ENCODE data around the gene ANAPC4. TPM values are rescaled to one million over a fixed set of nuclear protein-coding genes. Genes with fewer than 3 reads are reported as not detected.
A peak's percentile ranks its signal among the peaks of the same experiment; 100 is the strongest.

Gene ANAPC4
- total RNA-seq, 1 donor from 2014 or later: 34.2 TPM

DNA sequence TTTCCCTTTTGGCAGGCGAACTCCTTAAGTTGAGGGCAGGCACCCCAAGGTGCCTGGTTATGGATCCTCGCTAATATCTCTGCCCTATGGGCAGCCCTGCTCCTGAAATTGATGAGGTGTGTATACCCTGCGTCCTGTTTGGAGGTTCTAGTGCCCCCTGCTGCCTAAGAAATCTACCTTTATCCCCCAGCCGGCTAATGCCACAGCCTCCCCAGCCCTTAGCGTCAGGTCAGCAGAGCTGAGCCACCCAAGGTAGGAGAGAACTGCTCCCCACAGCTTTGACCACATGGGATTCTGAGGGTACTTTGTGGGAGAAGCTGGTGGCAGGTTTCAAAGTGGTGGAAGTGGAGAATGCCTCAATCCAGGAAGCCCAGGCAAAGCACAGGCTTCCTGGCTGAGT lies 50.8 kb downstream of the ANAPC4 start:
- FAIRE-seq (no peak), DNase-seq (ENCODE audit: low spot score in 2 of 2) (no peak)

DNA sequence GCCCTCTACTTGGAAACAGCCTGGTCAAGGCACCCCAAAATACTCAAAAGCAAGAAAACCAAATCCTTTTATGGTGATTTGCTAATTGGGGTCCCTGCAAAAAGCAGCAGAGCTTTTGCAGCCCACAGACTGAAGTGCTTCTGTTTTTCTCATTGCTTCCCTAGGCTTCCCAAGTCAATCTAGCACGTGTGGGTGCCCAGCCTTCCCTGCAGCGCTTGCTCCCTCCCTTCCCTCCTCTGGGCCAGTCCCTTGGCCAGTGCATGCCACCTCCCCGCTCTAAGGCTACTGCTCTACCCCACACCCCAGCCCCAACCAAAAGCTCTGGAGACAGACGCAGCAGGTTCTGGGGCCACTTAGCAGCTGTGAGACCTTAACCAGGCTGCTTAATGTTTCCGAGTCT lies 53.6 kb downstream of the ANAPC4 start:
- FAIRE-seq (no peak), DNase-seq (ENCODE audit: low spot score in 2 of 2) (no peak)

DNA sequence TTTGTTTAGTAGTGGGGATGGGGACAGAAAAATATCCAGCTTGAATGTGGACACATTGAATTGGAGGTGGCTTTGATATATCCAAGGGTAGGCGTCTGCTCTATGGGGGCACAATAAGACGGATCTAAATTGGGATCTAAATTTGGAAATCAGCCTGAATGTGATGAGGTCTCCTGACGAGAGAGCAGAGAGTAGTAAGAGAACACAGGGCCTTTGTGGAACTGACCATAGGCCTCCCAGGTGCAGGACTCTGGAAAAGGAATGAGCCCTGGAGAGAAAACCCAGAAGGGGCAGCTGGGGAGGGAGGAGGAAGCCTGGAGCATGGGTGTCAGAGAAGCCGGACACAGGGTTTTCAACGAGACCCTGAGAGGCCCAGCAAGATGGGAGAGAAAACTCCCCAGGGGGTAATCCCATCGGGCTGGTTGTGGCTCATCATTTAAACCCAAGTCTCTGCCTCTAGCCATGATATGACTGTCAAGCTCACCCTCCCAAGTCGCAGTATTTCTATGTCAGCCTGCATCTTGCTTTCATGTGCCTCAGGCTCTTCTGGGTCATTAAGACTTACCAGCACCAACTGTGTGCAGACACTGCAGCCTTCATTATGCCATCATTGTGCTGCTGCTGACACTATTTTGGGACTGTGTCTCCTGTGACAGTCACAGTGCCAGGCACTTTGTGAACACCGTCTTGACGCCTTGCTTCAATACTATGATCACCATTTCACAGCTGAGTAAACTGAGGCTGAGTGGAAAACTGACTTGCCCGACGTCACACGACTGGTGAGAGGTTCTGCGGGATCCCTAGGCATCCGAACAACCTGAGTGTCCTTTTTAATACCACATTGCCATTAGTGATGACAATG lies 57.1 kb downstream of the ANAPC4 start:
- DNase-seq (ENCODE audit: low spot score in 2 of 2): no peak
- no peak for FAIRE-seq

DNA sequence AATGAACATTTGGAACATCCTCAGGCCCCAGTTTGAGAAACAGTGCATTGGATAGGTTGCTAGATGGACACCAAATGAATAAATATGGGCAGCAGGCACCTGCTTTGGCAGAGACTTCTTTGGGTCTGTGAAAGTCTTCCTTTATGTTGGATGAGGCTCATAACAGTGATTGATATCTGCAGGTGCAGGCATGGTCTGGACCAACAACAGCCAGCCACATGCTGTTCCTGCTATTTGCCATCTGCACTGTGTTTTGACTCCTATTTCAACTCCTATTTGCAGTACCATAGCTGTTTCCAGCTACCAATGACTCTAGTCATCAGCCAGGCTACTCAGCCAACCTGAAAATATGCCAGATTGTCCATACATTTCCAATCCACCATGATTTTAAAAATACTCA lies 60.9 kb downstream of the ANAPC4 start:
- FAIRE-seq (no peak), DNase-seq (ENCODE audit: low spot score in 2 of 2) (no peak)

DNA sequence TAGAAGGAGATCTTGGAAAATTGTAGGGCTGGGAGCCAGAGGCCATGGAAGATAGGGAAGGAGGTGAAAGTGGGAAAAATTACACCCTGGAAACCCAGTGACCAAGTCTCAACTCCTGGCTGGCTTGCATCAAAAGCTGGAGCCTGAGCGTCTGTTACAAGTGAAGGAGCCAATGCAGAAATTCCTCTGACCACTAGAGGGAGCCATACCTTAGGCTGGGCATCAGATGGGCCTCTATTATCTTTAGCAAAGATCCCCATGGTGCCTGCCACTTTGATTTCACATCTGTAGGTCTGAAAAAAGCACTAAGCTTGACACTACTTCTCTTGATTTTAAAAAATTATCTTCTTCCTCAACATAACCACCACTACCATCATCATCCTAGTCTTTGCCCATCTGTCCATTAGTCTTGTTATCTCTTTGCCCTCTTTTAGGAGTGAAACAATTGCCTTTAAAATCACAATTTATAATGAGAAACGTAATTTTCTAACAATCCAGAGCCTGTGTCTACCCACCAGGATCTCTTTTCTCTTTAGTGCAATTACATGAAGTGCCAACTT lies 62.9 kb downstream of the ANAPC4 start:
- DNase-seq (ENCODE audit: low spot score in 2 of 2) (peak; percentile 29 to 65), FAIRE-seq (no peak)

DNA sequence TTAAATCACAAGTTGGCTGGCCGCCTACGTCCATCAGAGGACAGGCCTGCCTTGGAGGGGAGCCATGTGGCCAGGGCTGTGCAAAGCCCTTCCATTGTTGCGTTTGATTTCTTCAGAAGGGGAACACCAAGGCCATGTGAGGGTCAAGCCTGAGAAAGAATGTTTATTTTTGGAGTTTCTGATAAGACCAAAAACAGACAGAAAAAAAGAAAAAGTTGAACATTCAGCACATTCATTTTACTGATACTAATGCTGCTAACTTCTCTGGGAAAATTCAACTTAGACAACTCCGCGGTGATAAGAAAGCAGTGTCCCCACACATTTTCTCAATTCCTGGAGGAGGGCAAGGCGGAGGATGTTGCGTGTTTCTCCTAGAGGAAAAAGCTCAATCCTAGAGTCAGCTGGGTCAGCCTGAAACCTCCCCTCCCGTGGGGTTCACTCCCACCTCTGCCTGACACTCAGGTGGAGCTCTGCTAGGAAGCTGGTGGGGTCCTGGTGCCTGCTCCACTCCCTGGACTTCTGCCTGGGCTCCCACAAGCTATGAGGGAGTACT lies 63.5 kb downstream of the ANAPC4 start:
- DNase-seq (ENCODE audit: low spot score in 2 of 2): peak in 1 of 2 donors; percentile 29
- no peak for FAIRE-seq

DNA sequence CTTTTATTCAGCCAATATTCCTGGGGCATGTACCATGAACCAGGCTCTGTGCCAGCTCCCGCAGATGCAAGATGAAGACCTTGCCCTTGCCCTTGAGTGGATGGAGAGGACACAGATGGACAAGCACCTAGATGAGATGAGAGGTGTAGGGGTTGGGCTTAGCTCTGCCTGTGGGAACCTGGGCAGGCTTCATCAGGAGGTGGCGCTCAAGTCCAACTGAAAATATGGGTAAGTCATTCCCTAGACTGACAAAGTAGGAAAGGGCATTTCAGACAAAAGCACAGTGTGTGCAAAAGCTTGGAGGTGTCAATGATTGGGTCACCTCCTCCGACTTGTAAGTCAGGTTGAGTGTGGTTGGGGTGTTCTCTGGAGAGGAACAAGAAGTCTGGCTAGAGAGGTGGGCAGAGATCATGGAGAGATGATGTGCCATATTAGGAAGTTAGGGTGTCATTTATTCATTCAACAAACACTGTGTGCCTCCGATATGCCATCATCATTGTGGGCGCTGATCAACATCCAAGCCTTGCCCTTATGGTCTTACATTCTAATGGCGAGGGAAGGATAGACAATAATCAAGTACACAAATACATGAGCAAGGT lies 64.6 kb downstream of the ANAPC4 start:
- FAIRE-seq (no peak), DNase-seq (ENCODE audit: low spot score in 2 of 2) (peak in 1 of 2 donors; percentile 39)

DNA sequence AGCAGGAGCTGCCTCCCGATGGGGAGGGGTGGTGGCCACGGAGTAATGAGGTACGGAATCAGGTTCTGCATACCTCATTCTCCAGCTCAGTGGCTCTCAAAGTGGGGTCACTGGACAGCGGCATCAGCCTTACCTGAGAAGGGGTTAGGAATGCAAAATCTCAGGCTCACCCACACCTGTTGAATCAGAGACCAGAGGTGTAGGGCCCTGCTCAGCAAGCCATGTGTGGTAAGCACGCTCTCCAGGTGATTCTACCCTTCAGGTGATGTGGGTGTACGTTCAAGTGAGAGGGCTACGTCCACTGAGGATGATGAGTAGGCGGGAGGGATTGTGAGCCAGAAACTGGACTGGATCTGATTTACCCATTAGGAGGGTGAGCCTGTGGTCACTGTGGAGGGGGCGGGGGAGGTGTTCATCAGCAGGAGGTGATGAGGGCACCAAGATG lies 65.8 kb downstream of the ANAPC4 start:
- no peak for DNase-seq (ENCODE audit: low spot score in 2 of 2)
- FAIRE-seq: no peak

DNA sequence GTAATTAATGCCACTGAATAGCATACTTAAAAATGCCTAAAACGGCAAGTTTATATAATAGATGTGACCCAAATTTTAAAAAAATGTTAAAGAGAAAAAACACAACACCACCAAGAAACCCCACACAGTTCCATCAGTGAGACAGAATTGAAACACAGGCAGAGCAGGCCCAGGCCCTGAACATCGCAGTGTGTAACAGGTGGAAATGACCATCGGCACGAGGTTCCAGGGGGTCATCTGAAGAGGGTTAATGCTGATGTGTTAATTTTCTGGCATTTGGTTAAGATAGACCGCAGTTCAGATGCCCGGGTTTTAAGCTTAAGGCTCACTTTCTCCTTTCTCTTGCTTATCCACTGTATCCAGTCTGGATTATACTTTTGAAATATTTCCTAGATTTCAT lies 66.8 kb downstream of the ANAPC4 start:
- no peak for FAIRE-seq
- no peak for DNase-seq (ENCODE audit: low spot score in 2 of 2)

DNA sequence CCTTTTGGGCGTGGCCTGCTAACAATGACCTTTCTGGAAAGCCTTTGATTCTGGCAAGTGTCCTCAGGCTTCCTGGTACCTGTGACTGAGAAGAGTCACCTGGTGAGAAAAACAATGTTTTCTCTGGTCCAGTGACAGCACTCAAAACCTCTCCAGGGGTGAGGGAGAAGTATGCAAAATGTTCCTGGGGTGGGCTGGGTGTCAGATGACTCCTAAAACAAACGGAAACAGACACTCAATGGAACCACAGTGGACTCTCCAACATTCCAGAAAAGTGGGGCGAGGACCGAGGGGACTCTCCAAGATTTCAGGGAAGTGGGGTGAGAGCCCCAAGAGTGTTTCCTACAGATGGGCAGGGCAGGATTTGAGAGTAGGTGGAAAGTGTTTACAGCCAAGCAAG lies 69.5 kb downstream of the ANAPC4 start:
- DNase-seq (ENCODE audit: low spot score in 2 of 2) (no peak), FAIRE-seq (no peak)

DNA sequence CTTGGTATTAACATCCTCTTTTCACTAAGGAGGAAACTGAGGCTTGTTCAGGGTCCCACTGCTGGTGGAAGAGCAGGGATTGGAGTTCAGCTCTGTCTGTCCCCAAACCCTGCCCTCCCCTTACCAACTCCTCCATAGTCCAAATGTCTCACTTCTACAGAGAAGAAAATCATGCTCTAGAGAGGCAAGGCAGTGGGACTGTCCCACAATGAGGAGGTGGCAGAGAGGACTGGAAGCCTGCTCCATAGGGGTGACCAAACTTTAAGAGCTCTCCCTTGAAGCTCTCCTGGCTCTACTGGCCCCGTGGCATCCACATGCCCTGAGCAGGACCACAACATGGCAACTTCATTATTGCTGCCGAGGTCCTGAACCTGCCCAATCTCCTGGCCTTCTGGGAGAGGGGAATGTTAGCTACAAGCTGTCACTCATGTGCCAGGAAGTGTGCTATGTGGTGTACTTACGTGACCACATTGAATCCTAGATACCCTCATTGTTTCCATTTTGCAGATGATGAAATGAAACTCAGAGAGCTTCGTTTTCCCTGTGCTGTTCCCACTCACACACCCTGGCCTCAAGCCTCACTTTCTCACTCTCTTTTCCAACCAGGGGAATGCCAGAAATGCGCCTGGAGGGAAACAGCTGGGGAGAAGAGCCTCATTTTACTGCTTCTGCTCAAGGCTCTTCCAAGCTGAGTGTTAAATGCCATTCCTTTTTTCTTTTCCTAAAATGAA lies 71.5 kb downstream of the ANAPC4 start:
- FAIRE-seq (no peak), DNase-seq (ENCODE audit: low spot score in 2 of 2) (no peak)

DNA sequence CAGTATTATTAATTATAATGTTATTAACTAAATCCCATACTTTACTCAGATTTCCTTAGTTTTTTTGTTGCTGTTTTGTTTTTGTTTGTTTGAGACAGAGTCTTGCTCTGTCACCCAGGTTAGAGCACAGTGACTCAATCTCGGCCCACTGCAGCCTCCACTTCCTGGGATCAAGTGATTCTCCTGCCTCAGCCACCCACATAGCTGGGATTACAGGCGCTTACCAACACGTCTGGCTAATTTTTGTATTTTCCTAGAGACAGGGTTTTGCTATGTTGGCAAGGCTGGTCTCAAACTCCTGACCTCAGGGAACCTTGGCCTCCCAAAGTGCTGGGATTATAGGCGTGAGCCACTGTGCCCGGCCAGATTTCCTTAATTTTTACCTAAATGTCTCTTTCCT lies 72.2 kb downstream of the ANAPC4 start:
- no peak for DNase-seq (ENCODE audit: low spot score in 2 of 2)

DNA sequence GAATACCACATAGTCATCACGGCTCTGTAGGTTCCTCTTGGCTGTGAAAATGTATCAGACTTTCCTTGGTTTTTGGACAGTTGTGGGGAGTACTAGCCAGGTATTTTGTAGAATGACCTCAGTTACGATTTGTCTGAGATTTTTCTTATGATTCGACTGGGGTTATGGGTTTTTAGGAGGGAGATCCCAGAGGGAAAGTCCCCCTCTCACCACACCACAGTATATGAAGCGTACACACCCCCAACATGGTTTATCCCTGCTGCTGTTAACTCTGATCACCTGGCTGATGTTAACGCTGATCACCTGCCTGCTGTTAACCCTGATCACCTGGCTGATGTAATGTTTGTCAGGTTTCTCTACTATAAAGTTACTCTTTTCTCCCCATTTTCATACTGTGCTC lies 72.6 kb downstream of the ANAPC4 start:
- DNase-seq (ENCODE audit: low spot score in 2 of 2) (no peak), FAIRE-seq (no peak)

More for the DNA sequence above, 72.2 kb downstream of the ANAPC4 start:
- FAIRE-seq: no peak

DNA sequence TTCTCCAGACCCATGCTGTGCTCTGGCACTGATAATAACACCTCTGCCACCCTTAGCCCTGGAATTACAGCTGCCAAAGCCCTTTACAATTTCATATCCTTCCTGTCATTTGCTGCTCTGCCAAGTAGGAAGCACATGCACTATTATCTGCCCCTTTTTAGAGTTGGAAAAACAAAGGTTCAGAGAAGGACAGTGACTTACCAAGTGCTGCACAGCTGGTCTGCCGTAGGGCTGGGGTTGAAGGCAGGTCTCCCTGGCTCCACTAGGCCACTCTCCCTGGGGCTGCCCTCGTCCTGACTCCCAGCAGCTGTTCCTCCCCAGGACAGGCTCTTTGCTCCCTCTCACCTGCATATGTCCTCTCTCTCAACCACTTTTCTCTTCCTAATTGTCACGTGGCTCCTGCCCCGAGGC lies 73.4 kb downstream of the ANAPC4 start:
- no peak for FAIRE-seq
- DNase-seq (ENCODE audit: low spot score in 2 of 2): no peak

DNA sequence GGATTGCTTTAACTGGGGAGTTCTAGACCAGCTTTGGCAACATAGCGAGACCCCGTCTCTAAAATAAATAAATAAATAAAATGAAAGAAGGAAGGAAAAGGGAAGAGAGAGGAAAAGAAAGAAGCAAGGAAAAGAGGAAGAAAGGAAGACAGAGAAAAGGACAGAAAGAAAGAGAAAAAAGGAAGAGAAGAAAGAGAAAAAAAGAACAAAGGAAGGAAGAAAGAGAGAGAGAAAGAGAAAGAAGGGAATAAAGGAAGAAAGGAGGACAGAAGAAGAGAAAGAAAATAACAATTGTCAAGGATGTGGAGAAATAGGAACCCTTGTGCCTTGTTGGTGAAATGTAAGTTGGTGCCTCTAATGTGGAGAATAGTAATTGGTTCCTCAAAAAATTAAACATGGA lies 74.6 kb downstream of the ANAPC4 start:
- no peak for DNase-seq (ENCODE audit: low spot score in 2 of 2)
- FAIRE-seq: no peak

DNA sequence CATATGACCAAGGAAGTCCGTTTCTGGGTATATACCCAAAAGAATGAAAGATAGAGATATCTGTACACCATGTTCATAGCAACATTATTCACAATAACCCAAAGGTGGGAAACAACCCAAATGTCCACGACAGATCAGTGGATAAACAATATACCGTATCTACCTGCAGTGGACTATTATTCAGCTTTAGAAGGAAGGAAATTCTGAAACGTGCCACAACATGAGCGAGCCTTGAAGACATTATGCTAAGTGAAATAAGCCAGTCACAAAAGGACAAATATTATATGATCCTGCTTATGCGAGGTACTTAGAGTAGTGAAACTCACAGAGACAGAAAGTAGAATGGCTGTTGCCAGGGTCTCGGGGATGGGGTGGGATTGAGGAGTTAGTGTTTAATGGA lies 75.0 kb downstream of the ANAPC4 start:
- no peak for FAIRE-seq
- DNase-seq (ENCODE audit: low spot score in 2 of 2): no peak

DNA sequence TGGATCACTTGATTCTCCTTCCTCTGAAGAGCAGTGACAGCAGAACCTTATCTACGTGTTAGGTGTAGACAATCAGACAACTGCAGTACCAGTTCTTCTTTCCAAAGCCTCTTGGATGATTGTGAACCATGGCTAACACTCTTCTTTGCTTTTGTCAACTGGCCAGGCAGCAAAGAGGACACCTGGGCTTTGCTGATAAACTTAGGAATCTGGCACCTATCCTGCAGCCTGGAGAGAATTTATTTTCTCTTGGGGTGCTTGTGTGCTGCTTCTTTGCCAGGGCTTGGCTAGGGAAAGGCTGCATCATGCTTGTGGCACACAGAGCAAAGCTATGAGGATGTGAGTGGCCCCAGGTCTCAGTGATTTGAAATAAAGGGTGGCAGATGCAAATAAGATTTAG lies 77.4 kb downstream of the ANAPC4 start:
- FAIRE-seq (no peak), DNase-seq (ENCODE audit: low spot score in 2 of 2) (no peak)

DNA sequence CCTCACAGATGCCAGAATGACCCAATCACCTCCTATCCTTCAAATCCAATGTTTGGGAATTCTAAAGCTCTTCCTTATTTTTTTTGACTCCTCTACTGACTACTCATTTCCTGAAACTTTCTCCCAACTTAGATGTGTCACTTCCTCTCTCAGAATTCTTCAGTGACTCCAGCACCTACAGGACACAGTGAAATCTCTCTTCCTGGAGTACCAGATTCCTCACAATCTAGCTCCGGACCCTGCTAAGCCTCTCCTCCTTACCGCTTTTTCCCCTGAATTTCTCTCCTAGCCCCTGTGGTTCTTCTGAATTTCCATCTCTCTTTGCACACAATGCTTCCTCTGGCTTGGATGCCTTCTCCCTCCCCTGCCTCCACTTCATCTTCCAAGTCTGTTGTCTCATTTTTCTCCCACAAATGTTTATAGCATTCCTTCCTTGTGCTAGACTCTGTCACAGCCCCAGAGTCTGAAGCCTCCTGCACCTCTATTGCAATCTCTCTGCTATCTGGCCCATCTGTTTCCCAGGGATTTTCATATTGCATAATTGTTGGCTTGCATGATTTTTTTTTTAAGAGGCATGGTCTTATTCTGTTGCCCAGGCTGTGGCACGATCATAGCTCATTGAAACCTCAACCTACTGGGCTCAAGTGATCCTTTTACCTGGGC lies 80.1 kb downstream of the ANAPC4 start:
- no peak for DNase-seq (ENCODE audit: low spot score in 2 of 2)
- no peak for FAIRE-seq

DNA sequence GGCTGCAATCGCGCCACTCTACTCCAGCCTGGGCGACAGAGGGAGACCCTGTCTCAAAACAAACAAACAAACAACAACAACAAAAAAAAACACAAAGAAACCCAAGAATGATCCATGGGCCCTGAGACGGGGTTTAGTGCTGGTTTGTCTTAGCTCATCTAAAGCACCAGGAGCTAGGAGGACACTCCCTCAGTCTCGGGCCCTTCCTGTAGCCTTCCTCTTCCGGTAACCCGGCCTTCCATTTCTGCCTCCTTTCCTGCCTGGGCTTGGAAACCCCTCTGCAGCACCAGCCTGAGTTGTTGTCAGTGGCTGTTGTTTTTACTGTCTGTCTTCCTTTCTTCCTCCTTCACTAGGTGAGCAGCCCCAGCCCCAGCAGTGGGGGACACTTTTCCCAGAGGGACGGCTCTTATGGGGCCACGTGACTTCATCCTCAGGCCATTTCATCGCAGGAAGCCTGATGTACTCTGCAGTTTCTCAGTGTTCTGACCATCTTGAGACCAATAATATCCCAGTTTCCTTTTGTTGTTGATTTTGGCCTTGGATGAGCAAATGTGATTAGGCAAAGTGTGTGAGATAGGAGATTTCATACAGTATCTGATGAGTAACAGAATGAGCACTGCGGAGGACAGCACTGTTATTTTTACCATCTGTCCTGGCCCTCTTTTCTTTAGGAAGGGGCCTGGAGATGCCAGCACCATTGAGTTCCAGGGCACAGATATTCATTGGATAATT lies 90.1 kb downstream of the ANAPC4 start:
- DNase-seq (ENCODE audit: low spot score in 2 of 2) (no peak), FAIRE-seq (no peak)

DNA sequence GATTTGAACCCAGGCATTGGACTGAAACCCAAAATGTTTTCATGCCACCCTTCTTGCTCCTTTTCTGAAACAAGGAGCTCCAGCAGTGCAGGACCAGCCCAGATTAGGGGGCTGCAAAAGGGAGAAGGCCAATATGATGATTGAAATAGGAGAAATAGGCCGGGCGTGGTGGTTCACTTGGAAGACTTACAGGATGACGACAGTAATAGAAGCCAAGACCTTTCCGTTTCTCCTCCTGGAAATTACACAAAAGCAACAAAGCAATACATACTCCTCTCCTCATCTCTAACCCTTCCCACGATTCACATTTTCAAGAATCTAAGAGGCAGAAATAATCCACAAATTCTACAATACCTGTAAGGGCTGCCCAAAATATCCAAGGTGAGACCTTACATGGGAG lies 90.8 kb downstream of the ANAPC4 start:
- no peak for FAIRE-seq
- DNase-seq (ENCODE audit: low spot score in 2 of 2): no peak

Measured in frontal cortex (tissue), 4 donors.